SK-N-SH treated with all-trans-retinoic acid at 6 μM for 48 hours (cell line): Measurements from ENCODE around the gene TEC.

Source experiments
- BACH2 ChIP-seq: fragments of 250-450 bp; sonication (Bioruptor Pico); IDR thresholded peaks from 2 replicates; pipeline ENCODE4 v1.9.0; 2021; ENCODE audit warnings: mild to moderate bottlenecking, borderline replicate concordance
- SNAI2 ChIP-seq: fragments of 250-450 bp; sonication (Bioruptor Pico); IDR thresholded peaks from 2 replicates; pipeline ENCODE4 v1.5.0; 2020; ENCODE audit warnings: mild to moderate bottlenecking, moderate library complexity
- ZFP30 ChIP-seq: fragments of 450-650 bp; formaldehyde crosslinking; IDR thresholded peaks from 2 replicates; pipeline ENCODE4 v1.5.0; 2022; ENCODE audit warnings: mild to moderate bottlenecking, moderate library complexity
- ZNF565 ChIP-seq: fragments of 450-650 bp; formaldehyde crosslinking; conservative IDR thresholded peaks from 2 replicates; pipeline ENCODE4 v1.5.0; 2020; ENCODE audit warnings: low read depth, mild to moderate bottlenecking, moderate library complexity

- no peak for TF ChIP-seq ZFP30 (CRISPR knock-in tag)
- no peak for TF ChIP-seq SNAI2
- TF ChIP-seq ZNF565 (CRISPR knock-in tag), result no peak
- TF ChIP-seq BACH2, result no peak
Measured at GRCh38 chr4:48122756-48123155, 146.9 kb downstream of the TEC start.
